Measurements from ENCODE around the gene PLEKHA4.
A peak's percentile ranks its signal among the peaks of the same experiment; 100 is the strongest.

Gene PLEKHA4

GRCh38 chr19:48826606-48827020 is 41.8 kb downstream of the PLEKHA4 start:
- no peak for DNase-seq (ENCODE audit: low read depth)

GRCh38 chr19:48822514-48822913 is 45.9 kb downstream of the PLEKHA4 start:
- DNase-seq (ENCODE audit: low read depth), result no peak

- no peak for DNase-seq (ENCODE audit: low read depth)
Observed at GRCh38 chr19:48821633-48822032, 46.8 kb downstream of the PLEKHA4 start.

DNA sequence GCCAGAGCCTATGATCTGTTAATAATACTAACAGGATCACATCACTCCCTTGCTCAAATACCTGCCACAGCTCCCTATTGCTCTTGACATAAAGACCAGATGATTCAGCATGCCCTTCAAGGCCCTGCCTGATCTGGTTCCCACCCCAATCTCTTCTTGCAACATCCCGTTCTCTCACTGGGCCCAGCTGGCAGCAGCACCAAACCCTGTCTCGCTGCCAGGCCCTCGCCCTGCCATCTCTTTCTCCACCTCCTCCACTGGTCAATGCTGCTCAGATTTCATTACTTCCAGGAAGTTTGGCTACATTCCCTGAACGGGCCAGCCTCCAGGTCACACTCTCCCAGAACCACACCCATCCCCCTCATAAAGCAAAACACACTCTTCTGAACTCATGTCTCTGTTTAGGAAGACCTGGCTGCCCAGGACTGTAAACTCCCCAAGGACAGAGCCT is 49.0 kb downstream of the PLEKHA4 start:
- DNase-seq (ENCODE audit: low read depth), result no peak

DNA sequence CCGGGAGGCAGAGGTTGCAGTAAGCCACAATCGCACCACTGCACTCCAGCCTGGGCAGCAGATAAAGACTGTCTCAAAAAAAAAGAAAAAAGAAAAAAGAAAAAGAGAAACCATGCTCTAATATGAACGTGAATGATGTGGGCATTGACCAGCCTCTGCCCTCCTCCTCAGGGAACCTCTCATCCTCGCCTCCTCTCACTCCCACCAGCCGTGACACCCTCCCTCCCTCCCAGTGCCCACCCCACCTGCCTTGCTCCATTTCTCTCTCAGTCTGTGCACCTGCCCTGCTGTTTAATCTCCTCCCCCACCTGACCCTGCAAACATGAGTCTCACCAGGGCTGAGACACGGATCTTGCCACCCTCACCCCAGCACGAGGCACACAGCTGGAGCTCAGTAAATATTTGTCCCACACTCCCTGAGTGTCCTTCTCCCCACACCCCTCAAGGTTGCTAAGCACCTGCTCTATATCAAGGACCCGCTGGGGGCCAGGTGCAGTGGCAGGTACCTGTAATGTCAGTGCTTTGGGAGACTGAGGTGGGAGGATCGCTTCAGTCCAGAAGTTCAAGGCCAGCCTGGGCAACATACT is 50.1 kb downstream of the PLEKHA4 start:
- no peak for DNase-seq (ENCODE audit: low read depth)

GRCh38 chr19:48817585-48818124 is 50.8 kb downstream of the PLEKHA4 start:
- DNase-seq (ENCODE audit: low read depth), result no peak

DNA sequence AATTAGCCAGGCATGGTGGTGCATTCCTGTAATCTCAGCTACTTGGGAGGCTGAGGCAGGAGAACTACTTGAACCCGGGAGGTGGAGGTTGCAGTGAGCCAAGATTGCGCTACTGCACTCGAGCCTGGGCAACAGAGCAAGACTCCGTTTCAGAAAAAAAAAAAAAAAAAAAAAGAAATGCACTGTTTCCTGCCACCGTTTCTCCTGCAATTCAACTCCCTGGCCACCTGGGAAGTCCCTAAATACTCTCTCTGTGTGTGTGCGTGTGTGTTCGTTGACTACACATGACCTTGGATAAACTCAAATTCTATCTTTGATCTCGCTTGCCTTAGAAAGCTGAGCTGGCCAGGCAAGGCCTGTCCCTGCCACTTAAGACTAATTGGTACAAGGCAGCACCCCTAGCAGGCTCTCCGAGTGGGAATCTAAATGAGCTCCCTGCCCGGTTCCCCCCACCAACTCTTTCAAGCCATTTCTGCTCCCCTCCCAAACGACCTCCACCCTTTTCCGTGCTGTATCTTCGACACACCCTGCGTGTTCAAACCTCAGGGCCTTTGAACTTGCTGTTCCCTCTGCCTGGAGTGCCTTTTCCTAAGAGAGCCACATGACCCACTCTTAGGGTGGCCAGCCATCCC is 52.4 kb downstream of the PLEKHA4 start:
- DNase-seq (ENCODE audit: low read depth), result no peak

- no peak for DNase-seq (ENCODE audit: low read depth)
Observed at GRCh38 chr19:48814895-48815294, 53.5 kb downstream of the PLEKHA4 start.

DNA sequence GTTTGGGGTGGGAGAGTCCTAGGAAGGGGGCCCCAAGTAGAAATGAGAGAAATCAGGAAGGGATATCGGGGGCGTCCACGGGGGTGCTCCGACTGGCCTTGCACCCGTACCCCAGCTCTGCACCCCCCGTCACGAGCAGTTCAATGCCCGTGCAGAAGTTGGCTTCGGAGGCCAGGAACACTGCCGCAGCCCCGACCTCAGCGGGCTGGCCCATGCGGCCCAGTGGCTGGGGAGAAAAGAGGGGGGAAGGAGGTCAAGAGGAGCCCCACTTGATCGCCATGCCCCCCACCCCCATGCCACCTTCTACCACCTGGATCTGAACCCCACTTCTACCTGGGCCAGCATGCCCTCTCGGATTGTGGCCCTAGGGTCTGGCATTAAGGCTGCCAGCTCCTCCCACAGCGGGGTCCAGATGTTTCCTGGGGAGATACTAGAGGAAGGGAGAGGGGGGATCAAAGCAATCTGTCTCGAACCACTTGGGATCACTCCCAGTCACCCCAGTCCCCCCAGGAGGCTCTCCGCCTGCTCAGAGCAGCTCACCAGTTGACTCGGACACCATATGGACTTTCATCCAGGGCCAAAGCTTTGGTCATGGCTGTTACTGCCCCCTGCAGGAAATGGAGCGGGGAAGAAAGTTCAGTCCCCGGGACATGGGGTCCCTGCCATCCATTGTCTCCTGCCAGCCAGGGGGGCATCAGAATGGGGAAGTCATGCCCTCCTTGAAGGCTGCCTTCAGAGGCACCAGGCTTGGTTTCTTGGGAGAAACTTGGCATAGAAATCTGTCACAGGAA is 55.1 kb downstream of the PLEKHA4 start:
- no peak for DNase-seq (ENCODE audit: low read depth)

DNA sequence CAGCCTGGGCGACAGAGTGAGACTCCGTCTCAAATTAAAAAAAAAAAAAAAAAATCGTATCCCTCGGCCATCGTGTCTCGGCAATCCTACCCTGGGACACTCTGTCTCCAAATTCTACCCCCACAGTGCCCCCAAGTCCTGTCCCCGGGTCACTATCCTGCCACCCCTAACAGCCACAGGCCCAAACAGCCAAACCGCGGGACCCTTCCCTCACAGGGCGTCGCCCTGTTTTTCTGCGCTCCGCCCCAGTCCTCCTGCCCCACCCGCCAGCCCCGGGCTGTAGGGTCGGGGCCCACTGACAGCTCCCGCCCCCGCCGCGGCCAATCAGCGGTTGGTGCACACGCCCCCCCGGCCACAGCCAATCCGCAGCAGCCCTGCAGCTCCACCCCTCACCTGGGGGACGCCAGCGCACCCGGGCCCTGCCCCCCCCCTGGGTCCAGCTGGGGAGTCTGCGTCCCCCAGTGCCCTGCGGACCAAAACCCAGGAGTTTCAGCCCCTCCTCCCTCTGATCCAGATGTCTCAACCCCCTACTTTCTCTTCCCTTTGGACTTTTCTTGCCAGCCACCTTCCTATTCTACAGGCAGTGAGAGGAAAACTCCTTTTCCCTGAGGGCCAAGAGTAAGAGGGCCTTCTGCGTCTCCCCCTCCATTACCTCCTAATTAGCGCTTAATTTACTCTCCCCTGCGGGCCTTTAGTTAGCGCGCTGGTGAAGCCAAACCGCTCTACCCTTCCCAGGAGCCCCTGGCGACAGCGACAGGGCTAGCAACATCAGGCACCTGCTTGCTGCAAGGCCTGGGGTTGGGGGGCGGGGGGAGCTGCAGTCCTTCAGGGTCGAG is 56.1 kb downstream of the PLEKHA4 start:
- peak; percentile 72 for DNase-seq (ENCODE audit: low read depth)

GRCh38 chr19:48810151-48810550 is 58.3 kb downstream of the PLEKHA4 start:
- no peak for DNase-seq (ENCODE audit: low read depth)

- no peak for DNase-seq (ENCODE audit: low read depth)
Observed at GRCh38 chr19:48807590-48808308, 60.7 kb downstream of the PLEKHA4 start.

GRCh38 chr19:48806818-48807589 is 61.4 kb downstream of the PLEKHA4 start:
- no peak for DNase-seq (ENCODE audit: low read depth)

- no peak for DNase-seq (ENCODE audit: low read depth)
Observed at GRCh38 chr19:48806518-48806817, 61.9 kb downstream of the PLEKHA4 start.

DNA sequence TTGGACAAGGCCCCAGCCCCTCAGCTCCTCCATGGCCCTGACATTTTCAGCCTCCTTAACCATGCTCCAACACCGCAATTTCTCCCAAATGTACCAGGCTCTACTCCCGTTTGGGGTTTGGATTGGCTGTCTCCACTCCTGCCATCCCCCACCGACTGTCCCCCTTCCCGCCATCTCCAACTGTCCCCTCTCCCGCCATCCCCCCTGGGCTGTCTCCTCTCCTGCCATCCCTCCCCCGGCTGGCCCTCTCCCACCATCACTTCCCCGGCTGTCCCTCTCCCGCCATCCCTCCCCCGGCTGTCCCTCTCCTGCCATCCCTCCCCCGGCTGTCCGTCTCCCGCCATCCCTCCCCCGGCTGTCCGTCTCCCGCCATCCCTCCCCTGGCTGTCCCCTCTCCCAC is 63.0 kb downstream of the PLEKHA4 start:
- no peak for DNase-seq (ENCODE audit: low read depth)

DNA sequence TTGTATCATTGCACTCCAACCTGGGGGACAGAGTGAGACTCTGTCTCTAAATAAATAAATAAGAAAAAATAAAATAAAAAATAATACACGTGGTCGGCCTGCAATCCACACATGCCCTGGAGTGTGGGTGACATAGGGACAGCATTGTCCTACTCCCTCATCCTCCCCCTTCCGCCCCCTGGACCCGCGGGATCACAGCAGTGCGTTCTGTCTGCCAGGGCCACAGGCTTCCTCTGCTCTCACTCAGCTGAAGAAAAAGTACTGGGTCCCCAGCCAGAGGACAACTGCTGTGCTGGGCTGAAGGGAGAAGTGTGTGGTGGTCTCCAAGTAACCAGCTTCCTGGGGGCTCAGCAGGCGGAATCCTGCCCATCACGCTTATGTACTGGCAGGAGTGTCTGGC is 63.9 kb downstream of the PLEKHA4 start:
- no peak for DNase-seq (ENCODE audit: low read depth)

DNA sequence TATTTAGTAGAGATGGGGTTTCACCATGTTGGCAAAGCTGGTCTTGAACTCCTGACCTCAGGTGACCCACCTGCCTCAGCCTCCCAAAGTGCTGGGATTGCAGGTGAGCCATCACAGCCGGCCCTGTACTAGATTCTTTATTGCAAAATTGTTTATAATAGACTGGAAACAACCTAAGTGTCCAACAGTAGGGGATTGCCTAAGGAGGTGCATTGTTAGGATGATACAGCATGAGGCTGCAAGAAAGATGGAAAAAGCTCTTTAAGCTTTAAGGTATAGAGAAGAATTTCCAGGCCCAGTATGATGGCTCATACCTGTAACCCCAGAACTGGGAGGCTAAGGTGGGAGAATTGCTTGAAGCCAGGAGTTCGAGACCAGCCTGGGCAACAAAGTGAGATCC is 65.8 kb downstream of the PLEKHA4 start:
- no peak for DNase-seq (ENCODE audit: low read depth)

- DNase-seq (ENCODE audit: low read depth), result no peak
Observed at GRCh38 chr19:48799358-48800300, 68.8 kb downstream of the PLEKHA4 start.

DNA sequence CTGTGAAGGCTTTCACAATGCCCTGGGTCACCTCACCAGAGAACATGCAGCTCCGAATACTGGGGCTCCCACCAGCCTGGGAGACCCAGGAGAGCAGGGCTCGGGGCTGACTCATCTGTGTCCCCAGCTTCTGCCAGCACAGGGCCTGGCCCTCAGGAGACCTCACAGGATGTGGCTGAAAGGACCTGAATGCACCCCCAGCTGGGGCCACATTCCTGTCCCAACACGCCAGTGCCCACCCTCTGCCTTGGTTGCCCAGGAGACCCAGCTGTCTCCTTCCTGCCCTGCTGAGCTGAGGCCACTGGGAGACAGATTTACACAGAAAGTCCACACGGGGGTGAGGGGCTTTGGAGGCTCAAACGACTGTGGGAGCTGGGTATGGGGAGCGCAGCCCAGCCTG is 69.5 kb downstream of the PLEKHA4 start:
- no peak for DNase-seq (ENCODE audit: low read depth)

GRCh38 chr19:48797103-48797502 is 71.3 kb downstream of the PLEKHA4 start:
- no peak for DNase-seq (ENCODE audit: low read depth)

Measured in activated T-cell treated with anti-CD3 and anti-CD28 coated beads for 48 hours (primary cell).